Spleen (tissue), 11 donors: ENCODE data around the gene CDAN1. TPM values are rescaled to one million over a fixed set of nuclear protein-coding genes. Genes with fewer than 3 reads are reported as not detected.
A peak's percentile ranks its signal among the peaks of the same experiment; 100 is the strongest.

Experiments used
- DNase-seq: peaks from one replicate; pipeline ENCODE4 v3.0.0-alpha.2; 2020
- H3K27ac ChIP-seq, 8 donors: fragments of 200-600 bp; sonication (generic) in 7 of 8; 1 replicate in 4 of 8; 2 replicates in 4 of 8; pipeline versions ENCODE4 v1.5.0 to v1.8.0; 2016 to 2021; ENCODE audit warnings: inconsistent platforms in 4 of 8, mild to moderate bottlenecking in 4 of 8, moderate library complexity in 1 of 8
- H3K27me3 ChIP-seq, 7 donors: fragments of 200-600 bp; sonication (generic) in 6 of 7; replicated peaks in 1 of 7; 1 replicate in 4 of 7; 2 replicates in 3 of 7; pipeline versions ENCODE4 v1.5.0 to v1.8.0; 2016 to 2021; ENCODE audit warnings: inconsistent platforms in 3 of 7, mild to moderate bottlenecking in 1 of 7
- H3K36me3 ChIP-seq, 6 donors: fragments of 200-600 bp; sonication (generic) in 5 of 6; 1 replicate in 4 of 6; 2 replicates in 2 of 6; pipeline versions ENCODE4 v1.5.0 to v1.8.0; 2016 to 2021; ENCODE audit warnings: inconsistent platforms in 2 of 6
- H3K4me1 ChIP-seq, 6 donors: fragments of 200-600 bp; sonication (generic) in 5 of 6; 1 replicate in 3 of 6; 2 replicates in 3 of 6; pipeline versions ENCODE4 v1.5.0 to v1.8.0; 2016 to 2021; ENCODE audit warnings: inconsistent platforms in 3 of 6
- H3K4me3 ChIP-seq, 8 donors: fragments of 200-600 bp; sonication (generic) in 7 of 8; 1 replicate in 4 of 8; 2 replicates in 4 of 8; pipeline versions ENCODE4 v1.5.0 to v1.8.0; 2016 to 2021; ENCODE audit warnings: inconsistent platforms in 4 of 8, mild to moderate bottlenecking in 4 of 8, moderate library complexity in 2 of 8
- H3K9me3 ChIP-seq, 8 donors: fragments of 200-600 bp; sonication (generic) in 7 of 8; 1 replicate in 4 of 8; 2 replicates in 4 of 8; pipeline versions ENCODE4 v1.5.0 to v1.8.0; 2016 to 2021; ENCODE audit warnings: inconsistent platforms in 4 of 8
- POLR2A ChIP-seq, 3 donors: fragments of 450-650 bp; IDR thresholded peaks; one replicate each; pipeline ENCODE4 v1.5.1; 2017; ENCODE audit warnings: antibody characterized with exemption in 3 of 3, mild to moderate bottlenecking in 1 of 3
- POLR2AphosphoS5 ChIP-seq, 3 donors: sonication (generic); formaldehyde crosslinking; IDR thresholded peaks; one replicate each; pipeline ENCODE4 v1.5.1; 2017; ENCODE audit warnings: antibody characterized with exemption in 3 of 3
- WGBS, 5 donors: extraction: QIAGEN DNeasy Blood & Tissue Kit in 3 of 5; methylation state at CpG; one replicate each; pipeline versions ENCODE4 v1.1.5 to v1.1.7; 2013 to 2018; 5-methylcytosine and 5-hydroxymethylcytosine counted together
- intact Hi-C: fragments of 100-400 bp; cut with DNase I; formaldehyde crosslinking; loops from one replicate; pipeline ENCODE4 v1.15.0; 2023; ENCODE audit warnings: low total_unique reads
- polyA plus RNA-seq, 3 donors: library from polyadenylated mRNA; stranded (reverse); fragments of 200-250 nt; gene quantifications; one replicate each; pipeline ENCODE4 v1.2.1, GENCODE V29; 2013
- total RNA-seq, 7 donors: library from RNA; depleted of rRNA in 3 of 7; stranded (reverse); fragments of >200 nt in 3 of 7; fragmentation: NEBNext Ultra II Directional in 4 of 7; extraction: Animal tissue kit (Norgen Biotek cat#: 25700) in 4 of 7; gene quantifications; one replicate each; pipeline versions ENCODE4 v1.1.0 to v1.2.1, GENCODE V29; 2016 to 2021
- TF ChIP-seq, protein P1 (sequence below), 11 experiments: fragments of 200-600 bp in 7 of 11; fragments of 450-650 bp in 4 of 11; sonication (generic) in 4 of 11; IDR thresholded peaks in 8 of 11; conservative IDR thresholded peaks in 3 of 11; 1 replicate in 7 of 11; 2 replicates in 4 of 11; pipeline versions ENCODE4 v1.4.0 to v1.8.0; 2016 to 2021; ENCODE audit warnings: antibody characterized with exemption in 11 of 11, inconsistent platforms in 4 of 11, mild to moderate bottlenecking in 1 of 11
- donor health status: healthy with polysubstance abuse.
- donor health status: DM: no; HTN: no; CAD: no; lungs with moderate emphysema.
- donor health status: DM: no; HTN: no; CAD: no.
- donor health status: Bipolar disorder and iron deficiency.
- donor health status: healthy.
- donor health status: DM: no; HTN: no; CAD: no.
- donor health status: DM: yes; HTN: yes; CAD: no.

CDAN1 gene
- total and polyA plus RNA-seq, 10 donors: 7.5 to 21.6 (median 14.4) TPM

GRCh38 chr15:42729409-42729808, 7.5 kb downstream of the CDAN1 start:
- no peak overlapping the region for H3K4me3 ChIP-seq
- no peak for DNase-seq
- H3K4me1 ChIP-seq: peaks cover 0 to 7% (median 0%) of the 10 kb centered on the region in 6 donors
- H3K36me3 ChIP-seq: peaks cover 0 to 100% (median 95%) of the 10 kb centered on the region in 6 donors
- no peak for TF ChIP-seq POLR2AphosphoS5 (IDR thresholded peaks at IDR 0.05)
- TF ChIP-seq, protein P1, sequence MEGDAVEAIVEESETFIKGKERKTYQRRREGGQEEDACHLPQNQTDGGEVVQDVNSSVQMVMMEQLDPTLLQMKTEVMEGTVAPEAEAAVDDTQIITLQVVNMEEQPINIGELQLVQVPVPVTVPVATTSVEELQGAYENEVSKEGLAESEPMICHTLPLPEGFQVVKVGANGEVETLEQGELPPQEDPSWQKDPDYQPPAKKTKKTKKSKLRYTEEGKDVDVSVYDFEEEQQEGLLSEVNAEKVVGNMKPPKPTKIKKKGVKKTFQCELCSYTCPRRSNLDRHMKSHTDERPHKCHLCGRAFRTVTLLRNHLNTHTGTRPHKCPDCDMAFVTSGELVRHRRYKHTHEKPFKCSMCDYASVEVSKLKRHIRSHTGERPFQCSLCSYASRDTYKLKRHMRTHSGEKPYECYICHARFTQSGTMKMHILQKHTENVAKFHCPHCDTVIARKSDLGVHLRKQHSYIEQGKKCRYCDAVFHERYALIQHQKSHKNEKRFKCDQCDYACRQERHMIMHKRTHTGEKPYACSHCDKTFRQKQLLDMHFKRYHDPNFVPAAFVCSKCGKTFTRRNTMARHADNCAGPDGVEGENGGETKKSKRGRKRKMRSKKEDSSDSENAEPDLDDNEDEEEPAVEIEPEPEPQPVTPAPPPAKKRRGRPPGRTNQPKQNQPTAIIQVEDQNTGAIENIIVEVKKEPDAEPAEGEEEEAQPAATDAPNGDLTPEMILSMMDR (IDR thresholded peaks at IDR 0.05 in 8 of 11, conservative IDR thresholded peaks at IDR 0.05 in 3 of 11): no peak
- no peak for TF ChIP-seq POLR2A (IDR thresholded peaks at IDR 0.05)
- intact Hi-C loops: no loop called here
- no peak overlapping the region for H3K27ac ChIP-seq
- H3K27me3 ChIP-seq: no peaks in the 10 kb centered on the region
- 88 to 99% (median 96%) methylated on average over 5 to 7 of the region's 7 CpGs for WGBS, 5 donors
- no peaks in the 10 kb centered on the region for H3K9me3 ChIP-seq

DNA sequence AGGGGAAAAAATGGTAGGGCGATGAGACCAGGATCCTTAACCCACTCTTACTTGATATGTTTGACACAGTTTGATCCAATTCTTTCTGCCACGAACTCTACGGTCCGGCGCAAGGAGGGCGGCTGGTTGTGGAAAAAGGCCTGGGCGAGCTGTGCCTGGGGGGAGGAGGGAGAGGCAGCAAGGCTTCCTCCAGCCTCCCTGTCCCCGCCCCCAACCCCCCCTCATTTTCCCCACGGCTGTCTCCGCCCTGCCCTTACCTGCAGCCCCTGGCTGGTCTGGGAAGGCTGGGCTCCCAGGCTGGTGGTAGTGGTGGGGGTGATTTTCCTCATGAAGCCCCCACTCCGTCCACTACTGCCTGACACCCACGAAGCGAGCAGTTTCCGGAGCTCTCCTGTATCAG, 8.0 kb downstream of the CDAN1 start:
- H3K27me3 ChIP-seq: no peaks in the 10 kb centered on the region
- peaks cover 0 to 3% (median 0%) of the 10 kb centered on the region in 6 donors for H3K4me1 ChIP-seq
- intact Hi-C loops: no loop called here
- DNase-seq: peak; percentile 41
- H3K27ac ChIP-seq: no peak overlapping the region
- TF ChIP-seq POLR2AphosphoS5 (IDR thresholded peaks at IDR 0.05): peak in 1 of 3 donors; percentile 3
- TF ChIP-seq POLR2A (IDR thresholded peaks at IDR 0.05): no peak
- TF ChIP-seq, protein P1 (IDR thresholded peaks at IDR 0.05 in 8 of 11, conservative IDR thresholded peaks at IDR 0.05 in 3 of 11): no peak
- no peak overlapping the region for H3K4me3 ChIP-seq
- H3K36me3 ChIP-seq: peaks cover 0 to 100% (median 96%) of the 10 kb centered on the region in 6 donors
- no peaks in the 10 kb centered on the region for H3K9me3 ChIP-seq
- WGBS, 5 donors: 88 to 94% (median 91%) methylated on average over 14 of the region's 14 CpGs

DNA sequence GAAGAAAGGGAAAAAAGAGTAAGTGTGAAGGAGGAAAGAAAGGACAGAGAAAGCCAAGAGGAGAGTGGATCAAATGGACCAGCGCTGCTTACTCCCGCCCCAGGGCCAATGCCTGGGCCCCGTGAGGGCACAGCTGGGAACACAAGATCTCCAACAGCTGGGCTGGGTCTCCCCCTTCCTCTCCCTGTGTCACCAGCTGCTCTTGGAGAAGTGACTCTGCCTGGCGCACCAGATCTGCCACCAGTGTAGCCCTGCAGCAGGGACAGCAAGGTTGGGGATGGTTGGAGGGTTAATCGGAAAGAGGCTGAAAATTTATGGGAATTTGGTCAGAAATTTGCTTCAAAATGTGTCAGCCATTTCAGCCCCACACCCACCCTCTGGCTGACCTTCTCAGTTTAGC, 8.4 kb downstream of the CDAN1 start:
- WGBS, 5 donors: 75 to 92% (median 84%) methylated on average over 5 of the region's 5 CpGs
- intact Hi-C loops: no loop called here
- TF ChIP-seq, protein P1 (IDR thresholded peaks at IDR 0.05 in 8 of 11, conservative IDR thresholded peaks at IDR 0.05 in 3 of 11): no peak
- TF ChIP-seq POLR2AphosphoS5 (IDR thresholded peaks at IDR 0.05) (no peak), POLR2A (IDR thresholded peaks at IDR 0.05) (no peak)
- Histone ChIP-seq H3K27me3 (no peaks in the 10 kb centered on the region), H3K36me3 (peaks cover 0 to 100% (median 98%) of the 10 kb centered on the region in 6 donors), H3K9me3 (no peaks in the 10 kb centered on the region), H3K4me3 (no peak overlapping the region), H3K4me1 (no peaks in the 10 kb centered on the region), H3K27ac (no peak overlapping the region)
- DNase-seq: no peak

DNA sequence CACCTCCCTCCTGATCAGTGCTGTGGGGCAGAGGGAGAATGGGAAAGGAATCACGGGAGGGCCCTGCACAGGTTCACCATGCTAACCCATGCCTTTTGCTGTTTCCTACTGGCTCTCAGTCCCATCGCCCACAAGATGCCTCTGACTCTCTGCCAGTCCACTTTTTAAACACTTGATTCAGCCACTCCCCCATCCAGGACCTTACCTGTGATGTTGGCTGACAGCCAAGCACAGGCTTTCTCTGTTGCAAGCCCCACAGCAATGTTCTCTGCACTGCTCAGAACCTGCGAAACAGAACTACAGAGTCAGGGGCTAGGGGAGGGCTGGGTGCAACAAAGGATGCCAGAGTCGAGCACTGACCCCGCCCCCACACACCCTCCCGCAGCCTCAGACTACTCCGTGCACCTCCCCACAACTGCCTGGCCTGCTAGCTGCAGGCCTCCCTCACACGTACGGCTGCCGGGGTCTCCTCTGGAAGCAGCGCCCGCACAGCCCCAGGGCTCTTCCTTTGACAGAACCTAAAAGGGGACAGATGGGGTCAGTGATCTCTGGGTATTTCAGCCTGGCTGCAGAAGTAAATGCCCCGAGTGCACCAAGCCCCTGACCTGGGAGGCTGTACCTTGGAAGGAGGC, 9.1 kb downstream of the CDAN1 start:
- TF ChIP-seq, protein P1 (IDR thresholded peaks at IDR 0.05 in 8 of 11, conservative IDR thresholded peaks at IDR 0.05 in 3 of 11): no peak
- no peak for TF ChIP-seq POLR2AphosphoS5 (IDR thresholded peaks at IDR 0.05)
- TF ChIP-seq POLR2A (IDR thresholded peaks at IDR 0.05): no peak
- intact Hi-C loops: no loop called here
- Histone ChIP-seq H3K4me1 (no peaks in the 10 kb centered on the region), H3K36me3 (peaks cover 0 to 100% (median 96%) of the 10 kb centered on the region in 6 donors), H3K4me3 (no peak overlapping the region), H3K27ac (no peak overlapping the region), H3K27me3 (no peaks in the 10 kb centered on the region), H3K9me3 (no peaks in the 10 kb centered on the region)
- DNase-seq: no peak
- 88 to 95% (median 90%) methylated on average over 12 to 13 of the region's 13 CpGs for WGBS, 5 donors
